Measurements from ENCODE around the gene CFAP300. TPM values are rescaled to one million over a fixed set of nuclear protein-coding genes. Genes with fewer than 3 reads are reported as not detected.

CFAP300 gene
- total RNA-seq, 6 experiments from 2014 or later = not detected

GRCh38 chr11:102079625-102080024 lies 32.4 kb downstream of the CFAP300 start:
- H3K4me3 ChIP-seq = no peak overlapping the region
- H3K36me3 ChIP-seq = no peaks in the 10 kb centered on the region
- H3K9me3 ChIP-seq = no peaks in the 10 kb centered on the region
- no peak for TF ChIP-seq CTCF (IDR thresholded peaks at IDR 0.05)
- no peak for TF ChIP-seq POLR2A (IDR thresholded peaks at IDR 0.05)
- no peak overlapping the region for H3K27ac ChIP-seq
- intact Hi-C loops (cut with DNase I) = no loop called here
- H3K27me3 ChIP-seq = no peaks in the 10 kb centered on the region
- ATAC-seq (no peak), DNase-seq (no peak)
- no peaks in the 10 kb centered on the region for H3K4me1 ChIP-seq

- no peaks in the 10 kb centered on the region for H3K27me3 ChIP-seq
- ATAC-seq (no peak), DNase-seq (no peak)
- H3K4me3 ChIP-seq = no peak overlapping the region
- intact Hi-C loops (cut with DNase I) = no loop called here
- TF ChIP-seq CTCF (IDR thresholded peaks at IDR 0.05) = no peak
- WGBS (ENCODE audit: insufficient coverage, low coverage, low lambda C conversion rate, missing lambda C conversion rate) = 82% methylated on average over 6 of the region's 7 CpGs
- H3K27ac ChIP-seq = no peak overlapping the region
- no peaks in the 10 kb centered on the region for H3K36me3 ChIP-seq
- no peaks in the 10 kb centered on the region for H3K4me1 ChIP-seq
- H3K9me3 ChIP-seq = no peaks in the 10 kb centered on the region
Observed at GRCh38 chr11:102081313-102081712, 34.1 kb downstream of the CFAP300 start.

- Histone ChIP-seq H3K27ac (no peak overlapping the region), H3K4me3 (no peak overlapping the region), H3K36me3 (no peaks in the 10 kb centered on the region), H3K27me3 (no peaks in the 10 kb centered on the region), H3K9me3 (no peaks in the 10 kb centered on the region), H3K4me1 (no peaks in the 10 kb centered on the region)
- 87% methylated on average over 7 of the region's 7 CpGs for WGBS (ENCODE audit: insufficient coverage, low coverage, low lambda C conversion rate, missing lambda C conversion rate)
- TF ChIP-seq POLR2A (IDR thresholded peaks at IDR 0.05) (no peak), CTCF (IDR thresholded peaks at IDR 0.05) (no peak)
- ATAC-seq (no peak), DNase-seq (no peak)
- intact Hi-C loops (cut with DNase I) = no loop called here
Observed at GRCh38 chr11:102085864-102086551, 38.8 kb downstream of the CFAP300 start.

GRCh38 chr11:102097186-102097585 lies 49.9 kb downstream of the CFAP300 start:
- TF ChIP-seq CTCF (IDR thresholded peaks at IDR 0.05) = no peak
- no peak for TF ChIP-seq POLR2A (IDR thresholded peaks at IDR 0.05)
- H3K4me1 ChIP-seq = no peaks in the 10 kb centered on the region
- no peak overlapping the region for H3K27ac ChIP-seq
- WGBS (ENCODE audit: insufficient coverage, low coverage, low lambda C conversion rate, missing lambda C conversion rate) = 100% methylated on average over 1 of the region's 1 CpG
- intact Hi-C loops (cut with DNase I) = no loop called here
- no peaks in the 10 kb centered on the region for H3K27me3 ChIP-seq
- ATAC-seq (no peak), DNase-seq (no peak)
- no peaks in the 10 kb centered on the region for H3K36me3 ChIP-seq
- H3K9me3 ChIP-seq = no peaks in the 10 kb centered on the region
- H3K4me3 ChIP-seq = no peak overlapping the region

GRCh38 chr11:102099755-102100154 lies 52.5 kb downstream of the CFAP300 start:
- no peaks in the 10 kb centered on the region for H3K27me3 ChIP-seq
- TF ChIP-seq CTCF (IDR thresholded peaks at IDR 0.05) (no peak), POLR2A (IDR thresholded peaks at IDR 0.05) (no peak)
- intact Hi-C loops (cut with DNase I) = no loop called here
- ATAC-seq (no peak), DNase-seq (no peak)
- no peak overlapping the region for H3K27ac ChIP-seq
- H3K36me3 ChIP-seq = no peaks in the 10 kb centered on the region
- WGBS (ENCODE audit: insufficient coverage, low coverage, low lambda C conversion rate, missing lambda C conversion rate) = 90% methylated on average over 2 of the region's 2 CpGs
- H3K4me3 ChIP-seq = no peak overlapping the region
- no peaks in the 10 kb centered on the region for H3K9me3 ChIP-seq
- no peaks in the 10 kb centered on the region for H3K4me1 ChIP-seq

All from right lobe of liver (tissue), 6 donors.